CD4-positive, alpha-beta T cell treated with Interferon alpha-2 for 1 hour (primary cell): ENCODE measurements around the gene RAB27A.
"Not testable (repeated sequence)": the region's sequence is repeated elsewhere in the genome, so short reads cannot be mapped to it uniquely, and the experiment has no call there.

Experiments used
- DNase-seq, 2 donors: peaks; one replicate each; pipeline ENCODE4 v3.0.0-alpha.2; 2020 to 2022

RAB27A gene

GRCh38 chr15:55289746-55290527, at the start of gene RAB27A:
Gene RAB27A, minus strand, starts transcription at chr15:55289813. Its CDS starts 54,879 bp downstream, at chr15:55234934.
- peak; percentile 86 to 90 for DNase-seq

DNA sequence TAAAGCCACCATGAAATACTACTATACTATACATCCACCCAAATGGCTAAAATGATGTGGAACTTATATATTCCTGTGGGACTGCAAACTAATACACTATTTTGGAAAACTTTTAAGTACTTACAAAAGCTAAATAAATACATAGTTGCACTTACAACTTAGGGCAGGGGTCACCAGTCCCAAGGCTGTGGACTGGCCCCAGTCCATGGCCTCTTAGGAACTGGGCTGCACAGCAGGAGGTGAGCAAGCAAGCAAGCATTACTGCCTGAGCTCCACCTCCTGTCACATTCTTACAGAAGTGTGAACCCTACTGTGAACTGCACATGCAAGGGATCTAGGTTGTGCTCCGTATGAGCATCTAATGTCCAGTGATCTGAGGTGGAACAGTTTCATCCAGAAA, 47.5 kb upstream of the RAB27A start:
- DNase-seq = no peak

GRCh38 chr15:55334997-55335396, 45.4 kb upstream of the RAB27A start:
- DNase-seq = no peak

DNA sequence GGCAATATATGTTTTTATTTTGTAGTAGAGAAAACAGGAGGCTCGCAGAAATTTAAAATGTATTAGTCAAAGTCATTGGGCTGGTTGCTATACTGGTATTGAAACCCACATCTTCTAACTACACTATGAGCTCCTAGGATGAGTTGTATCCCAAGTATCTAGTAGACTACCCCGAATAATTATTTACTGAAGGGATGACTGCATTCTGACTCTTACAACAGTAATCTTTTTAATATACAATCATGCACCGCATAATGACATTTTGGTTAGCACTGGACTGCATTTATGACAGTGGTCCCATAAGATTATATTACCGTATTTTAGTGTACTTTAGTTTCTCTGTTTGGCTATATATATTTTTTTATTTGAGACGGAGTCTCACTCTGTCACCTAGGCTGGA, 44.8 kb upstream of the RAB27A start:
- no peak for DNase-seq

DNA sequence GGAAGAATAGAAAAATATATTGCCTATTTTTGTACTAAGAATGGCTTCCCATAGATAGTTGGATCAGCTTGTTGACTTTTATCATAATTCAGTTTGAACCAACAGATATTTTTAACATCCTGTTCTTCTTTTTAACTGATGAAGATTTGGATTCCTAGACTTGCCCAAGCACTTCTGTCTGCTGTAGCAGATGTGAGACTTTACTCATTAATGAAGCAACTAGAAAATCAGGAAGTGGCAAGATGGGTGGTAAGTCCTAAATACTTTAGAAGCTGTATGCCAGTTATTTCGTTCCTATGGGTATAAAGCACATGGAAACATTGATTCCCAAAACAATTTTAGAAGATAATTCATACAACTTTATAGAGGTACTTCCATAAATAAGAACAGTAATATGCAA, 37.8 kb upstream of the RAB27A start:
- no peak for DNase-seq

- no peak for DNase-seq
These were observed 32.9 kb upstream of the RAB27A start for GRCh38 chr15:55322467-55322866.

- DNase-seq = no peak
These were observed 31.4 kb upstream of the RAB27A start for GRCh38 chr15:55320963-55321362.

DNA sequence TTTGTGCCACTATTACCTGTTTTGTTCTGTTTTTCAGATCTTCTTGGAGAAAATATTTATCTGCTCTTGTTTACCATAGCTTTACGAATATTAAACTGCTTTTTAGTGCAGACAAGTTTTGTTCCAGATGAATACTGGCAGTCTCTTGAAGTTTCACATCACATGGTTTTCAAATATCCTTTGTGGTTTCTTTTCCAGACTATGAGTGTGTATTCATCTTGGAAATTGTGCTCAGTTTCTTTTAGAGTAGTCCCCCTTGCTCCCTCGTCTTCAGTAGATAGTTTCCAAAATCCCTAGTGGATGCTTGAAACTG, 30.6 kb upstream of the RAB27A start:
- DNase-seq = no peak

DNA sequence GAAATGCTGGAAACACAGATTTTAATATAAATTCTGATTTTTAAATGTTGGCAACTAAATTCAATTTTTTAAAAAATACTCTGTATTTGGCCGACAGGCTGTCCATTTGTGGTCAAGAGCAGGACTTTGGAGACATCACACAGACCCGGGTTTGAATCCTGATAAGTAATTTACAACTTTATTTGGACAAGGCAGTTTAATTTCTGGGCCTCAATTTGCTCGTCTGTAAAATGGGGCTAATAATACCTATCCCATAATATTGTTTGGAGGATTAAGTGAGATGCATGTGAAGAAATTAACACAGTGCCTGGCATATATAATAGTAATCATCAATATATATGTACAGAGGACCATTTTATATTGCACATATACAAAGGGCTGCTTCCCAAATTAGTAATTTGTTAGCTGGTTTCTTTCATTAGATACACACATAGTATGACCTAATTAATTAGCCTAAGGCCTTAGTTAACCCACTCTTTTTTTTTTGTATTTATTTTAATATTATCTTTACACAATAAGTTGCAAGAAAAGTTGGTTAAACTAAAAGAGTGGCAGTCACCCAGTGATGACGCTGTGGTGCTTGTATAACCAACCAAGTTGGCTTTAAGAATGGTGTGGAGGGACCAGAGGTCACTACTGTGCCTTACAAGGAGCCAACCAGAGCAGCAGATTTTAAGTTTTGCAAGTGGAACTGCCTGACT, 30.1 kb upstream of the RAB27A start:
- peak in 1 of 2 donors; percentile 7 for DNase-seq

DNA sequence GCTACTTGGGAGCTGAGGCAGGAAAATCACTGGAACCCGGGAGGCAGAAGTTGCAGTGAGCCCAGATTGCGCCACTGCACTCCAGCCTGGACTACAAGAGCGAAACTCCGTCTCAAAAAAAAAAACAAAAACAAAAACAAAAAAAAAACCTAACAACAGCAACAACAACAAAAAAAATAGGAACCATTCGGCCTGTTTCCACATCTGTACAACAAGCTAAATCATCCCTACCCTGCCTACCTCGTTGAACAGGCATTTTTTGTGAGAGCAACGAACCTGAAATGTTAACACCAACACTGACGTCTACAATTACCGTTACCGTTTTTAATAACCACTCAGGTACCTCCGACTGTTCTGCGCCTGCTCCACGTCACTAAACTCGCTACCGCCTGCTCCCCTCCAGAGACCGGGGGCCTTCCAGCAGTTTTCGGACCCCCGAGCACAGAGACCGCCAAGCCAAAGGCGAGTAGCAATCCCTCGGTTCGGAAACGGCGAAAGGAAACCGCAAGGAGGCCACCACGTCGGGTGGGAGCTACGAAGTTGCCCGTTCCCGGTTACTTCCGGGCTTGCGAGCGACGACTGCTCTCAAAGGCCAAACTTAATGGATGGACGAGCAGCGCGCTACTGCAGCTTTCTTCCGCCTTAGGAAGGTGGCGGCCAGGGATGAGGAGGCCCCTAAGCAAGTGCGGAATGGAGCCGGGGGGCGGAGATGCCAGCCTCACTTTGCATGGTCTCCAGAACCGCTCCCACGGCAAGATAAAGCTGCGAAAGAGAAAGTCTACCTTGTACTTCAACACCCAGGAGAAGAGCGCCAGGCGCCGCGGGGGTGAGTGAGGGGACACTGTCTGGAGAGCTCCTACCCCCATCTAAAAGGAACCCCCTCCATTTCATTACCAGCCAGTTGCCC, 29.2 kb upstream of the RAB27A start, which contains the start of the genes PIGB and PIGBOS1:
Gene PIGB (plus strand): TSS at position 635 of the 907 bp plus-strand sequence. CDS start 29 bp downstream, at position 664.
Gene PIGBOS1 (minus strand): TSS at position 536 of the 907 bp plus-strand sequence. CDS start 1,331 bp downstream, outside the sequence.
- peak; percentile 80 to 87 for DNase-seq

DNA sequence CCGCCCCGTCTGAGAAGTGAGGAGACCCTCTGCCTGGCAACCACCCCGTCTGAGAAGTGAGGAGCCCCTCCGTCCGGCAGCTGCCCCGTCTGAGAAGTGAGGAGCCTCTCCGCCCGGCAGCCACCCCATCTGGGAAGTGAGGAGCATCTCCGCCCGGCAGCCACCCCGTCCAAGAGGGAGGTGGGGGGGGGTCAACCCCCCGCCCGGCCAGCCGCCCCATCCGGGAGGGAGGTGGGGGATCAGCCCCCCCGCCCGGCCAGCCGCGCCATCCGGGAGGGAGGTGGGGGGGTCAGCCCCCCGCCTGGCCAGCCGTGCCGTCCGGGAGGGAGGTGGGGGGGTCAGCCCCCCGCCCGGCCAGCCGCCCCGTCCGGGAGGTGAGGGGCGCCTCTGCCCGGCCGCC, 13.2 kb upstream of the RAB27A start:
- DNase-seq = not testable (repeated sequence)

DNA sequence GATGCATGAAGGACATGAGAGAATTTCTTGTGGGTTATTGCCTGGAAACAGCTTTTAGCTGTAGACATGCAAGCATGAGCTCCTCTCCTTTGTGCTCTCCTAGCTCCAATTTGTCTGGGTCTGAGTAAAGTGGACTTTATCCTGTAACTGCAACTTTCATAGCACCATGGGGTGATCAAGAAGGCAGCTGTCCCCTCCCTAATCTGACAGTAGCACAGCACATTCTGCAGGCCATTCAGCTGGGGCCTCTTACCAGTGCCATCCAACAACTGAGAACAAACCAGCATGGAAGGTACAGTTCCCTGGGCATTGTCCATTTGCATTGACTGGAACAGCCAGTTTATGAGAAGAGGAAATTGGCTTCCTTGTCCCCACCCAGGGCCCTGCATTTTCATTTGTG, 7.7 kb upstream of the RAB27A start:
- DNase-seq = no peak

- peak; percentile 86 to 89 for DNase-seq
These were observed 980 bp upstream of the RAB27A start for GRCh38 chr15:55290528-55291057.

DNA sequence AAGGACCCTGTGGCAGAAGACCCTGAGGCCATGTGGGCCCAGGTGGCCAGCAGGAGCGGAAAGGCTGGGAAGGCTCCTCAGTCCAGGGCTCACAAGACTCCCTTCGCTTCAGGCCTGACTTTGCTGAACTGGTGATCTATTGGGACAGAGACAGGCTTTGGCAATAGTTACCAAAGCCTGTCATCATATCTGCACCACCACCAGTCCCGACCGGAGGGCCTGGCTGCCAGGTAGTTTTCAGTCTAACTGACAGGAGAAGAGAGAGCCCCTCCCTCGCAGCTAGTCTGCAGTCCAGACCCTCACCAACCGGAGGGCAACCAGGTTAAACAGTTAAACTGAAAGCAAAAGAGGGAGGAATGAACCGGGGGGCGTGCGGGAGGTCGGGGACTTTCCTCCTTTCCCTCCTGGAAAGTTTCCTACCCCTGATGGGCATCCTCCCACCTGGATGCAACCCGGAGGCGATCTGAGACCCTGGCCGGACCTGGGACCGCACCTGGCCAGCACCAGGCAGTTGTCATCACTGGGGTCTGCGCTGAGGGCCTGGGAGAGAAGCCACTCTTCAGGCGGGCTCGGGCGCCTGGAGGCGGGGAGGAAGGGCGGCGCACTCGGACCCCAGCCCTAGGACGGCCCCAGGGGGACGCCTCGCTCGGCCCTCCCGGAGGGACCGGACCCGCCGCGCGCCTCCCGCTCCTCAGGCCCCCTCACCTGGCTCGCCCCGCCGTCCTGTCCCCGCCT, 435 bp downstream of the RAB27A start:
- peak; percentile 33 to 59 for DNase-seq

- no peak for DNase-seq
These were observed 1.5 kb downstream of the RAB27A start for GRCh38 chr15:55288006-55288717.

DNA sequence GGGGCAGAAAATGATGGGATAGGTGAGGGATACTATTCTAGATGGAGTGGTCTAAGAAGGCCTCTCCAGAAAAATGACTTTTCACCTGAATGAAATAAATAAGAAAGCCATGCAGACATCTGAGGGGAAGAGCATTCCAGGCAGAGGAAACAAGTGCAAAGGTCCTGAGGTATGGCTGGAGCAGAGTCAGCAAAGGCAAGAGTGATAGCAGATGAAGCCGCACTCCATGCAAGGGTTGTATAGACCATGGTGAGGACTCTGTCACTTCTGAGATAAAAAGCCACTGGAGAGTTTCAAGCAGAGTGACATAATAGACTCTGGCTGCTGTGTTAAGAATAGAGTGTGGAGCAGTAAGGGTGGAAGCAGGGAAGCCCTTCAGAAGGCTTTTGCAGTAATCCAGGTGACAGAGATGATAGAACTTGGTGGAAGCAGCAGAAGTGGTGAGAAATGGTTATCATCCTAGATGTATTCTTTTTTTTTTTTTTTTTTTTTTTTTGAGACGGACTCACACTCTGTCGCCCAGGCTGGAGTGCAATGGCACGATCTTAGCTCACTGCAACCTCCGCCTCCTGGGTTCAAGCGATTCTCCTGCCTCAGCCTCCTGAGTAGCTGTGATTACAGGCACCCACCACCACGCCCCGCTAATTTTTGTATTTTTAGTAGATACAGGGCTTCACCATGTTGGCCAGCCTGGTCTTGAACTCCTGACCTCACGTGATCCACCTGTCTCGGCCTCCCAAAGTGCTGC, 3.0 kb downstream of the RAB27A start:
- DNase-seq = not testable (repeated sequence)

- DNase-seq = no peak
These were observed 5.2 kb downstream of the RAB27A start for GRCh38 chr15:55284426-55284825.

GRCh38 chr15:55283379-55284147, 6.0 kb downstream of the RAB27A start:
- DNase-seq = no peak

GRCh38 chr15:55282284-55282833, 7.3 kb downstream of the RAB27A start:
- peak; percentile 14 to 59 for DNase-seq
